HG03571 (cell line): ENCODE measurements around the gene CIART.
"Not testable (repeated sequence)": the region's sequence is repeated elsewhere in the genome, so short reads cannot be mapped to it uniquely, and the experiment has no call there.

Source experiments
- ATAC-seq: cut with Tn5 transposase; IDR thresholded peaks from one replicate; pipeline ENCODE4 v1.9.1; 2021; ENCODE audit not compliant: unreplicated experiment

CIART gene

GRCh38 chr1:150281758-150282557, at the start of gene CIART:
Gene CIART, plus strand, starts transcription at chr1:150282554. Its CDS starts 714 bp downstream, at chr1:150283268.
- ATAC-seq: no peak

- not testable (repeated sequence) for ATAC-seq
These were observed 49.4 kb upstream of the CIART start for GRCh38 chr1:150232921-150233320.

- ATAC-seq: no peak
These were observed 48.7 kb upstream of the CIART start for GRCh38 chr1:150233359-150234308.

GRCh38 chr1:150234309-150234565, 48.1 kb upstream of the CIART start:
- ATAC-seq: no peak

- ATAC-seq: peak; percentile 35
These were observed 47.6 kb upstream of the CIART start for GRCh38 chr1:150234566-150235293.

GRCh38 chr1:150235294-150235851, 47.0 kb upstream of the CIART start:
- ATAC-seq: no peak

- peak; percentile 84 for ATAC-seq
These were observed 46.3 kb upstream of the CIART start, which contains the start of gene ANP32E for GRCh38 chr1:150235852-150236613. Gene ANP32E, minus strand, starts transcription at chr1:150236112. Its CDS starts 326 bp downstream, at chr1:150235786.

GRCh38 chr1:150236614-150237100, 45.7 kb upstream of the CIART start:
- no peak for ATAC-seq

GRCh38 chr1:150237176-150237575, 45.2 kb upstream of the CIART start:
- ATAC-seq: not testable (repeated sequence)

GRCh38 chr1:150237746-150238145, 44.6 kb upstream of the CIART start:
- no peak for ATAC-seq

- ATAC-seq: no peak
These were observed 39.4 kb upstream of the CIART start for GRCh38 chr1:150243003-150243402.

GRCh38 chr1:150249936-150250335, 32.4 kb upstream of the CIART start:
- ATAC-seq: no peak

GRCh38 chr1:150256198-150256553, 26.2 kb upstream of the CIART start:
- no peak for ATAC-seq

GRCh38 chr1:150256554-150257341, 25.6 kb upstream of the CIART start:
- ATAC-seq: no peak

GRCh38 chr1:150257624-150258585, 24.4 kb upstream of the CIART start, which contains the start of gene CA14:
Gene CA14, plus strand, starts transcription at chr1:150257774. Its CDS starts 355 bp downstream, at chr1:150258129.
- no peak for ATAC-seq

- no peak for ATAC-seq
These were observed 23.1 kb upstream of the CIART start for GRCh38 chr1:150259217-150259616.

GRCh38 chr1:150259758-150260669, 22.3 kb upstream of the CIART start:
- ATAC-seq: no peak
